T-helper 22 cell (primary cell): Measurements from ENCODE around the gene SETD6.

ENCODE experiments used
- DNase-seq: peaks from one replicate; pipeline ENCODE4 v3.0.0-alpha.2; 2020; ENCODE audit warnings: low read depth

SETD6 gene

DNA sequence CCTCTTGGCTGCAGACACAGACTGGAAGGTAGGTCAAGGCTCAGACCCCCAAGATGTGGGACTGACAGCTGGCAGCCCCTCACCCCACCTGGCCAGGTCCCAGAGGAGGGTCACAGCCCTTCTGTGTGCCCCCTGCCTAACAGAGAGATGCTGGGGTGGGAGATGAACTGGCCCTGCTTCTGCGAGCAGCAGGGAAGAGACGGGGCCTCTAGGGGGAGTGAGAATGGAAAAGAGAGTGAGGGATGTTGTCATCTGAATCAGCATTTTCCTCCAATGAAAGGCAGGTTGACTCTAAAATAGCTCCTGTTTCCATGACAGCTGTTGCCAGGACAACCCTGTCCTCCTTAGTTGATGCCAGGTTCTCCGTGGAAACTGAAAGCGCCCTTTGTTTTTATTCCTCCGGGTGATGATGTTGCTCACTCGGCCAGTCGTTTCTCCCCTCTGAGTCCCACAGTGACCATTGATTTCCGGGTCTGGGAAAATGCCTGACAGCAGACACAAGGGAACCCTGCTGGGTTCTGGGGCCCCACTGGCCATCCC, 20.3 kb upstream of the SETD6 start:
- peak; percentile 21 for DNase-seq

DNA sequence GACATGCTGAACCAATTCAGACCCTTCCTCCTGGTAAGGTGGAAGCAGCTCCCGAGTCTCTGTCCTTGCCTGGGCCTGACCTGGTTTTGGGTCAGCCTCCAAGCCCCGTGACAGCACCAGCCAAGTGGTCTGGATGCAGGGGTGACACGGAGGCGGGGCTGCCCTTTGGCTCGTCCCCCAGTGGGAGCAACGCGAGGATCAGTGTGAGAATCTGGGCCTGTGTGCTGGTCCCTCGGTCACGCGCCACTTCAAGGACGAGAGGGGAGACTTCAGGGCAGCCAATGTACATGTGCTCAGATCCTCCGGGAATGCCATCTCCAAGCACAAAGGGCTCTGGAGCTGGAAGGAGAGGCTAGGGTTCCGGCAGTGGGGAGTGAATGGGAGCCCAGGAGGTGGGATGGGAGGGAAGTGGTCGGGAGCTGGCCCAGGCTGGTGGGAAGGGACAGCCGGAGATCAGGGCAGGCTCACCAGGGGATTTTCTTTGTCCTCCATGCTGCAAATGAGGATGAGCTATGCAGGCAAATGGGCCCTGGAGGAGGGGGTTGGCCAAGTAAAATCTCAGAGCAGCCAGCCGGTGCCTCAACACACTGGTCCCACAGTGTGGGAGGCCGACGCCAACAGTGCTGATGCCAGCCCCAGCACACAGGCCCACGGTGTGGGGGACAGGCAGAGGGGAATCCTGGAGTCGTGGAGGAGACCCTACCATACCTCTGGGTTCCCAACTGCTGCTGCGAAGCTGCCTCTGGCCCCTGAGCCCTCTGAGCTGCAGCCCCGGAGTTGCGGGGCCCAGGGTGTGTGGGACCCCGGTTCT, 19.6 kb upstream of the SETD6 start:
- DNase-seq, result no peak

DNA sequence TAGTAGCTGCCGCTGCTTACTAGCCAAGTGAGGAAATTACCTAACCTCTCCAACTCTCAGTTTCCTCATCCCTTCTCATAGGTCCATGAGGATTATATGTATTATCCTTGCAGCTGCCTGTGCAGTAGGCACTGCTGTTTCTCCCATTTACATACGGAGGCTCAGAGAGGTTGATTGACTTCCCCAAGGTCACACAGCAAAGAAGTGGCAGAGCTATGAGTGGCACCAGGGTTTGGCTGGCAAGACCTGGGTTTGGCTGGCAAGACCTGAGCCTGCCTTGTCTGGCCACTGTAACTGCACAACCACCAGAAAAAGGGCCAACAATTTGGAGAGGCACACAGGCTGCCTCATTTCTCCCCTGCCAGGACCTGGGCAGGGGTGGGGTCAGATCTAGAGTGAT, 17.8 kb upstream of the SETD6 start:
- DNase-seq, result no peak

DNA sequence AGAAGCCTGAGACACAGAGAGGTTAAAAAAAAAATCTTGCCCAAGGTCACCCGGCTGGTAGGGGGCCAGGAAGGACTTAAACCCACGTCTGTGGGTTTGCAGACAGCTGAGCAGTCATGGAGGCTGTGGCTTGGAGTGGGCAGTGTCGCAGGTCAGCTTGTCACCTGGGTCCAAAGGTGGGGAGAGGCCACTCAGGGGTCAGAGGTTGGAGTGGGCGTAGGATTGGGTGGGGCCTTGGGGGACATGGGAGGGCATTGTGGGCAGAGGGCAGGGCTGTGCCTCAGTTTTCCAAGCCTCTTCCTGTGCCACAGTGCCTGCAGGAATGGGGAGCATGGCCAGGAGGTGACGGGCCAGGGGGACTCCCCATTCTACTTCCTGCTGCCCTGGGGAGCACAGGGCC, 17.4 kb upstream of the SETD6 start:
- no peak for DNase-seq

DNA sequence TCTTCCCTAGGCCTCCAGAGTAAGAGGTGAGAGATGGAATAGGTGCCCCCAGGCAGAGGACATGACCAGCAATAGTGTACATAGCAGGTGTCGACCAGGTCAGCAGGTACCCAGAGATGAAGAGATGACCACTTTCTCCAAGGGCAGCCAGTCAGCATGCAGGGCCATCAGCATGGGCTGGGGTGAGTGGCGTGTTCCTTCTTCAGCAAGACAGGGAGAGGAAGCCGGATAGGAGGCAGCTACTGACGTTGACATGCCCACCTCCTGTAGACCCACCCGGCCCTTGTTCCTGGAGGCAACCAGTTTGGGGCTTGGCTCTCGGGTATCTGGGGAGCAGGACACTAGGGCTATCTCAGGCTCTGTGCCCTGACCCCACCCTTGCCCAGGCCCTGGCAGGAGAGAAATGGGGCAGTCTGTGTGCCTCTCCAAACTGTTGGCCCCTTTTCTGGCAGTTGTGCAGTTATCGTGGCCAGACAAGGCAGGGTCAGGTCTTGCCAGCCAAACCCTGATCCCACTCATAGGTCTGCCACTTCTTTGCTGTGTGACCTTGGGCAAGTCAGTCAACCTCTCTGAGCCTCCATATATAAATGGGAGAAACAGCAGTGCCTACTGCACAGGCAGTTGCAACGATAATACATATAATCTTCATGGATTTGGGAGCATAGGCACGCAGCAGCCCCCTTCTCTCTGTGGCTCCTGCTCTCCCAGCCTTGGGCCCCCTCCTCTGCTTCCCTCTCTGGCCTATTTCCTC, 16.8 kb upstream of the SETD6 start:
- no peak for DNase-seq

DNA sequence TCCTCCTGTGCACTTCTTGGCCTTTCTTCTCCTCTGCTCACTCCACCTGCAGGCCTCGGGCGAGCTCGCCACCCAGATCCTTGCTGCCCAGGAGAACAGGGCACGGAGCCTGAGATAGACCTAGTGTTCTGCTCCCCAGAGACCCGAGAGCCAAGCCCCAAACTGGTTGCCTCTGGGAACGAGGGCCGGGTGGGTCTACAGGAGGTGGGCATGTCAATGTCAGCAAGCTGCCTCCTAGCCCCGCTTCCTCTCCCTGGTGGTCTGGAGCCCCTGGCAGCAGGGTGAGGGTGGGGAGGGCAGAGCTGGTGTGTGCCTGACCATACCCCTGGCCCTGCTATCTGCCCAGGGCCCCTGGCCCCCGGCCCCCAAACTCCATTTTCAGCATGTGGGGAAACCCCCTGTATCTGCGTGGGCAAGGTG, 16.2 kb upstream of the SETD6 start:
- DNase-seq, result no peak

DNA sequence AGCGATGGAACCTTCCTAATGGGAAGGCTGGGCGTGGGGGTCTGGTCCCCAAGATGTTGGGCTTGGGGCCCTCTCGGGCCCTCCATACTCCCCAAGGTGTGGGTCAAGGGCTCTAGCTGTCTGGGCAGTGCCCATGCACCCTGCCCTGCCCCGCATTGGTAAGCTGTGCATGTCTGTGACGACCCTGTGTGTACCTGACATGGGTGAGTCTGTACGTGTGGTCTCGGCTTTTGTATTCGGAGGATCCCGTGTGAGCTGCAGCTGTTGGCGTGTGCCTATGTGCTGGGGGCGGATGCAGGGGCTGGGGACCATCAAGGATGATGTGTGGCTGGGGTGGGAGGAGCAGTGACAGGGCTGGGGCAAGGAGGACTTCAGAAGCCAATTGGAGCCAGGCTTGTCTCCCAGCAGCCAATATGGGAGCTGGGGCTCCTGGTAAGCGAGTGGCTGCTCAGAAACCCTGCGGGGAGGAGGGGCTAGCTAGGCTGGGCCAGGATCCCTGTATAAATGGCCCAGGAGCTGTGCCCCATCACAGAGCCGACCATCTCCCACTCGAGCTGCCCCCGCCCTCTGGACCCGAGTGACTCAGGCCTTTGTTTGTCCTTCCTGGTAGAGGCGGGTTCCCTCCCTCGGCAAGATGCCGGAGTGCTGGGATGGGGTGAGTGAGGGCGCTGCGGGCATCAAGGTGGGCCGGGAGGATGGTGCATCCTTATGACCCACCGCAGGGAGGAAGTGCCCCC, 15.5 kb upstream of the SETD6 start, which contains the start of gene NDRG4:
Gene NDRG4 (plus strand): TSS at position 529 of the 737 bp plus-strand sequence. CDS start 106 bp downstream, at position 635.
- peak; percentile 28 for DNase-seq

DNA sequence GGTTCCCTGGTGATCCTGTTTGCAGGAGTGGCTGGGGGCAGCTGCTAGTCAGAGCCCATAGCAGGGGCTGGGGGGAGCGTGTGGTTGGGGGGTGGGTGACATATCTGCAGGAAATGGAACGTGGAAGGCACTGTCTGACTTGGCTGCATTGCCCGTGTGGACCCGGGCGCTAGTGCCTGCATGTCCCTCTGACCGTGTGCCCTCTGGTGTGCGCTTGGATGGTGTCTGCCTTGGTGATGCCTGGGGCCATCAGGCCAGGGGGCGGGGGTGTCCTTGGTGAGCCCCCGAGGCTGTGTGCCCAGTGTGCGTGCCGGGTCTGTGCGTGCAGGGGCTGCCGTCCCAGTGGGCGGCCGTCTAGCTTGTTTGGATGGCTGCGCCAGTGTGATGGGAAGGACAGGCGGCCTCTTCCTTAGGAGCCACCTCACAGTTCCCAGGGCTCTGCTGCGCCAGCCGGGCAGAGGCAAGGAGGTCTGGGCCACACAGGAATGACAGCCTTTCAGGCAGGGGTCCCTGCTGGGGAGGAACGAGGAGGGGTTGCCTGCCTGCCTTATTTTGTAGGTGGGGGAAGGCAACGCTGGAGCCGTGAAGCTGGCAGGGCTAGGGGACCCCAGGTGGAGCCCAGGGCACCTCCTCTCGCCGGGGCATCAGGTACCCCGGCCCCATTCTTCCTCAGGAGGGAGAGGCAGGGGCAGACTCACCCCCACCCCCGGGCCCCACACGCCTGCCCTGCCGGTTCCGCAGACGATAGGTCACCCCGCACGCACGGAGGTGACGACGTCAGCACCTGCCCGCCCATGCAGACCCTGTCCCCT, 14.7 kb upstream of the SETD6 start:
- no peak for DNase-seq

DNA sequence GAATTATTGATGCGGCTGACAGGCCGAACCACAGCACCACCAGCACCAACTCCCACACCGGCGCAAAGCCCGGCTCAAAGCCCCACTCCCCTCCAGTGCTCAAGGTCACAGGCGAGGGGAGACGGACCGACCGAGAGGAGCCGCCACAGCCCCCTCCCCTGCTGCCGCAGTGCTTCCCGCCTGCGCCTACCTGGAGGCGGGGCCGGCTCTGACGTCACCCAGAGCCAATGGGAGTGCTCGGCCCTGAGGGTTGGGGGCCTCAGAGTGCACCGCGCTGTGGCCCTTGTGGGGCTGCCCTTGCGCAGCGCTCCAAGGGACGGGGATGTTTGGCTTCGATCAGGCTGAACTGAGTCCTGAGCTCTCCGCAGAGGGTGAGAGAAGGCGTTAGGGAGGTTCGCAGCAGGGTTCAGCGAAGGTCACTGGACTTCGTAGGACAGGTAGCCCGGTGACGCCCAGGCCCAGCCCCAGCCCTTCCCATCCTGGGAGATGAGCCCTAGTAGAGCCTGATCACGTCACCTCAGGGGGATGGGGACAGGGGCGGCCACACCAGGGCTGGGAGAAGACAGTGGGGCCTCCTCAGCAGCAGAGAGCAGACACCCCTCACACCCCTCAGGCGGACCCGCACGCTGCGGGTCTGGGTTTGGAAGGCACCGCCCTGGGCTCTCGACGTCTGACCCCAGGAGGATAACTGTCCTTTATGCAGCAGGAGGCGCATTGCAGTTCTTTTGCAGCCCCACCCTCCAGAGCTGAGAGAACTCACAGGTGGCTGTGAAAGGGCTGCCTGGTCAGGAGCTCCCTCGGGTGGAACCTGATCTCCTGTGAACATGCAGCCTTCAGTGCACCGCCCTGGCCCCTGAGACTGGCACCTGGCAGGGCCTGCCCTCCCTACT, 13.8 kb upstream of the SETD6 start:
- DNase-seq, result peak; percentile 24

DNA sequence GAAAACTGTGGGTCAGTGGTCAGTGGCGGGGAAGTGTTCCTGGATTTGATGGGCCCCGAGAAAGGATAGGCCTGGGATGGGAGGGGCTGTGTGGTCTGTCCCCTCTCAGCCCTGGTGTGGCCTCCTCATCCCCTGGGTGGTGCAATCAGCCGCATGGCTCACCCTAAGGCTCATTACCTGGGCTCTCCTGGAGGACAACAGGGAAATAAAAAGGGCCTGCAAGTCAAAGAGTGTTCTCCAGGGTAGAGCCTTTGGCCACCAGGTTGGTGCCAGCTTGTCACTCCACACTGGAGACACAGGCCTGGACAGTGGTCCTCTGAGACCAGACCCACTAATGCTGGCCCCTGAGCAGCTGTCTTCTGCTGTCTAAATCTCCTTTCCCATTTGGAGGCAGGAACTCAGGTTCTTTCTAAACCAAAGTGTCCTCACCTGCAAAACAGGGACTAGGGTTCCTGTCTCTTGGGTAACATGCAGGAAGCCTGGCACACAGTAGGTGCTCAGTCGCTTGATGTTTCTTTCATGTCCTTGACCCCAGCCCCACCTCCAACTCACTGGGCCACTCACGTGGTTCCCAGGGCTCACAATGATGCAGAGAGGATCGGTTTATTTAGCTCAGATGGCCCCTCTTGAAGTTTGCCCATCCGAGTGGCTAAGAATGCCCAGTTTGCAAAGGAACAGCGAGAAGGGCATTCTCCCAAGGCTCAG, 12.9 kb upstream of the SETD6 start:
- DNase-seq, result no peak

DNA sequence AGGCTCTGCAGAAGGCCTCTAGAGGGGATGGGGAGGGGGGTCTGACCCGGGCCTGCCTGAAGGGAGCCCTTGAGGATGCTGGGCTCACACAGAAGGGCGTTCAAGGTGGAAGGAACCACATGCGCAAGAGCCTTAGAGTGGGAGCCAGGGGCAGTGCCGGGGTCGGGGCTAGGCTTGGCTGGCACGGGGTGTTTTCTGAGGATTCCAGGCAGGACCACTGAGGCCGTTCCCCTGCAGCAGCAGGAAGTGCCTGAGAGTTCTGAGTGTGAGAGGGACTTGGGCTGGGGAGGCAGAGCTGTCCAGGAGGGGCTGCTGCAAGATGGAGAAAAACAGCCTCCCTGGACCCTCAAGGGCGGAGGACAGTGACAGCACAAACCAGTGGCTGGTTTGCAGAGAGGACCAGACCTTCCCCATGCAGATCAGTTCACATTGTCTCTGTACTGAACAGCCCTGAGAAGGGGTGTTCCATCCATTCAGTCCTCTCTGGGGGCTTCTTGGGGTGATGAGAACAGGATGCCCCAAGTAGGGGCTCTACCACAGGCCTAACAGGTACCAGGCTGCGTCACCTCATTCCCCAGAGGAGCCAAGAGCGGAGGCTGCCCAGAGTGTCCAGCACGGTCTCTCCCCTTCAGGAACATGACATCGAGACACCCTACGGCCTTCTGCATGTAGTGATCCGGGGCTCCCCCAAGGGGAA, 12.0 kb upstream of the SETD6 start:
- no peak for DNase-seq

DNA sequence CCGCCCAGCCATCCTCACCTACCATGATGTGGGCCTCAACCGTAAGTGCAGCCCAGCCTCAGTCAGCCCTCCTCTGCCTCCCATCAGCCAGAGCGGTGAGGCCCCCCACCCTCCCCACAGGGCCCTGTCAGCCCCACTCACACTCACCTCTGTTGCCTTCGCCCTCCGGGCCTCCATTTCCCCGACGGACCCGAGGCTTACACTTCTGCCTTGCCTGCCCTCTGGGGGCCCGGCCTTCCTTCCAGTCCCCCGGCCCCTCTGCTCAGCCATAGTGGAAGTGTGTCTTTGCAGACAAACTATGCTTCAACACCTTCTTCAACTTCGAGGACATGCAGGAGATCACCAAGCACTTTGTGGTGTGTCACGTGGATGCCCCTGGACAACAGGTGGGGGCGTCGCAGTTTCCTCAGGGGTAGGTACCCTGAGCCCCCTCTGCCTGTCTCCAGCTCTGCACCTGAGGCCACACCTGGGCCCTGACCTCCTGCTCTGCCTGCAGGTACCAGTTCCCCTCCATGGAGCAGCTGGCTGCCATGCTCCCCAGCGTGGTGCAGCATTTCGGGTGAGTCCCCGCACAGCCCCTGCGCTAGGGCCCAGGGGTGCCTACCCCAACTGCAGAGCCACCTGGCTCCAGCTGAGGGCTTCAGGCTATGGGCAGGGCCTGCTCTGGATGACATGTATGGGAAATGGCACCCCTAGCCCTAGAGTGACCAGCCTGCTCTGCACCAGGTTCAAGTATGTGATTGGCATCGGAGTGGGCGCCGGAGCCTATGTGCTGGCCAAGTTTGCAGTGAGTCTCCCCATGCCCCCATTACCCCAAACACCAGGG, 11.2 kb upstream of the SETD6 start:
- no peak for DNase-seq

DNA sequence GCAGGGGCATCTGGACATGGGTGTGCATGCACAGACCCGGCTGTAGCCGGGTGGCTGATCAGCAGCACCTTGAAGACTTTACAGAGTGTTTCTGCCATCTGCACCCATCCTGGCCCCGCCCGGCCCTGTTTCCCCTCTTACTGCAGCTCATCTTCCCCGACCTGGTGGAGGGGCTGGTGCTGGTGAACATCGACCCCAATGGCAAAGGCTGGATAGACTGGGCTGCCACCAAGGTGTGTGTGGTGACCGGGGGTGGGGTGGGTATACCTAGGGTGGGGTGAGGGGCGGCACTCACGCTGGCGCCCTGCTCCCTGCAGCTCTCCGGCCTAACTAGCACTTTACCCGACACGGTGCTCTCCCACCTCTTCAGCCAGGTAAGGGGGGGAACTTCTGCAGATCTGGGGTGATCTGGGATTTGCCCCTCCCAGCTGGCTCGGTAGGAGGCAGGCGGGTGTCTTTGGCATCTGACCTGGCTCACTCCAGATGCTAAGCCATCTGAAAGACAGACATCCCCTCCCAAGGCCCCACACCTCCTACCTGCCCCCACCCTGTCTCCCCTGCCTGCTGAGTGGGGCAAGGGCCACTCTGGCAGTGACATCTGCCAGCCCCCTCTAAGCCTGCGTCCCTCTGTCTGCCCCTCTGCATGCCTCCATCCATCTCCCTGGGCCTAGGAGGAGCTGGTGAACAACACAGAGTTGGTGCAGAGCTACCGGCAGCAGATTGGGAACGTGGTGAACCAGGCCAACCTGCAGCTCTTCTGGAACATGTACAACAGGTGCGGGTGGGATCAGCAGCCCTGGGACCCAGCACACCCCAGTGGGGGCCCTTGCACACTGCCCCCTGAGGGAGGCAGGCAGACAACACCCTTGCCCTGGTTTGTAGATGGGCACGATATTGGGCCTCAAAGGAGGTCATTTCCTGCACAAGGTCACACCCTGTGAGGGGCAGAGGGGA, 8.8 kb upstream of the SETD6 start:
- DNase-seq, result no peak

DNA sequence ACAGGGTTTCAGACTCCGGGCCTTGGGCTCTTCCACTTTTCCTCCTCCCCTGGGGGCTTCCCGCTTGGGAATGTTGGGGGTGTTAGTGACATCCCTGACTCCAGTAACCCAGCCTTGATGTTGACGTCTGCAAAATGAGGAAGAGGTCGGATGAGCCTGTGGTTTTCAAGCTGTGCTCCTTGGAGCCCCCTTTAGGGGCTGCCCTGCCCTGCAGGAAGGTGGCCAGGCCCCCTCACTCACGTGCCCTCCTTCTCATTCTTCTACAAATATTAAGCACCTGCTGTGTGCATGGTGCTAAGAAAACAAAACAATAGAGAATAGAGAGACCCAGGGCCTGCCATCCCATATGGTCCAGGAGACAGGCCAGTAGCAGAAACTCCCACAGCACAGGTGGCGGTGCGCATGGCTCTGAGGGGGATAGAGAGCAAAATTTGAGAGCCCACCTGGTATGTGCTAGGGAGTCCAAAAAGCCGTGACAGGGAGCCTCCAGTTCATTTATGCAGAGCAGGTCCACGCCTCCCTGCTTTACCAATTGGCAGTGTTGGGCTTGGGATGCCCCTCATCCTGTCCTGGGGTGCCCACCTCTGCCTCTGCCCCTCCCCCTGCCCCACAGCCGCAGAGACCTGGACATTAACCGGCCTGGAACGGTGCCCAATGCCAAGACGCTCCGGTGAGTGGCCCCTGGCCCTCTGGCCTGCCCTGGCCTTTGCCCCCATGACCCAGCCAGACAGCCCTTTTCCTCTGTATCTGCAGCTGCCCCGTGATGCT, 7.9 kb upstream of the SETD6 start:
- DNase-seq, result no peak

DNA sequence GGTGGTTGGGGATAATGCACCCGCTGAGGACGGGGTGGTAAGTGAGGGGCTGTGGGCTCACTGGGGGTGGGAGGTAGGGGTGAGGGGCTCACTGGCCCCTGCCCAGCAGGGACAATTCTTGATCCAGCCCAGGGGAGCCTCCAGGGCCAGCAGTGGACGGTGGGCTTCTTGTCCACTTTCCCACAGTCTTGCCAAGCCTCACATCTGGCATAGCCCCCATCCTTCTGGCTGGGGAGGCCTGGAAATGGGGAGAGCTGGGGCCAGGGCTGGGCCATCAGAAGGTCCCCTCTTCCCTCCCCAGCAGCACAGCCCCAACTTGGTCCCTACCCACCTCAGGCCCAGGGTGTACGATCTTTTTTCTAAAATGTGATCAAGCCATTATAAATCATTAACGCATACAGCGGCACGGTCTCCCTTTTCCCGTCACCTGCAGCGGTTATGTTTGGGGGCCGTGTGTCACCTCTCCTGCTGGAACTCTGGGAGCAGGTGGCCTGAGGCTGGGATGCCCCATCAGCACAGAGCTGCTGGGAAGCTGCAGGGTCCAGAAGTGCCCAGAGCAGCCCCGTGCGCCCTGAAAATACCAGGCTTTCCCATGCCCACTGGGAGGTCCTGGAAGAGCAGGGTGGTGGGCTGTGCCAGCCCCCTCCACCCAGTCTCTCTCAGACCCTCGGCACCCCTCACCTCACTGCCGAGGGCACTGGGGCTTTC, 7.2 kb upstream of the SETD6 start:
- no peak for DNase-seq
